ENCODE data around the gene ECHDC1. TPM values are rescaled to one million over a fixed set of nuclear protein-coding genes. Genes with fewer than 3 reads are reported as not detected.

The ECHDC1 gene
- total and polyA plus RNA-seq, 2 of the 8 experiments (the other 6 are each of a cell fraction or from before 2014, with no cell fraction given), result 11.3 to 60.5 TPM

- WGBS, 2 experiments (ENCODE audit: extremely low coverage in 1 of 2, insufficient coverage in 1 of 2, insufficient read length in 1 of 2, insufficient replicate concordance in 2 of 2, low coverage in 1 of 2, low lambda C conversion rate in 2 of 2, missing lambda C conversion rate in 1 of 2), result 90% methylated on average over 2 of the region's 2 CpGs; no CpG with 5 or more reads in 1 of the 2 experiments
- CTCF ChIA-PET (ENCODE audit: partially characterized antibody), result no interaction called here
These were observed 9.1 kb upstream of the ECHDC1 start for GRCh38 chr6:127352524-127352923.

More at GRCh38 chr6:127352524-127352923, 9.1 kb upstream of the ECHDC1 start:
- Histone ChIP-seq H2AK5ac (ENCODE audit: low read depth, low read length) (no peak overlapping the region), H3K27me3 (replicated peaks in 1 of 4; ENCODE audit: control insufficient read depth in 3 of 4, extremely low read depth in 1 of 4, insufficient read depth in 3 of 4, low read length in 3 of 4) (no peaks in the 10 kb centered on the region), H3K4ac (replicated peaks; ENCODE audit: insufficient read length, low read depth, low read length) (no peak overlapping the region), H4K5ac (ENCODE audit: insufficient read length, low read depth, low read length) (no peak overlapping the region), H3K23me2 (ENCODE audit: low read depth, low read length) (no peaks in the 10 kb centered on the region), H3K4me1 (replicated peaks in 1 of 4; ENCODE audit: control insufficient read depth in 3 of 4, insufficient read depth in 4 of 4, low read length in 3 of 4) (no peaks in the 10 kb centered on the region), H3K56ac (replicated peaks; ENCODE audit: insufficient read length, low read depth, low read length) (no peak overlapping the region), H3K27ac (ENCODE audit: low read depth, low read length) (no peak overlapping the region), H4K91ac (replicated peaks; ENCODE audit: insufficient read length, low read length) (no peak overlapping the region), H2BK20ac (ENCODE audit: low read length) (no peak overlapping the region), H3K36me3 (ENCODE audit: control insufficient read depth in 2 of 4, insufficient read depth in 4 of 4, low read length in 3 of 4) (no peaks in the 10 kb centered on the region; a peak in 1 of 8 replicates), H3K79me2 (ENCODE audit: control insufficient read depth in 1 of 2, insufficient read depth in 2 of 2, low read length in 2 of 2) (no peaks in the 10 kb centered on the region), H4K8ac (ENCODE audit: extremely low read depth, insufficient read depth, low read length) (no peak overlapping the region), H3K18ac (ENCODE audit: extremely low read depth, low read length) (no peak overlapping the region), H2BK120ac (replicated peaks; ENCODE audit: low read depth, low read length) (no peak overlapping the region), H3K14ac (ENCODE audit: insufficient read length) (no peak overlapping the region), H3K4me2 (ENCODE audit: insufficient read depth in 1 of 2, low read depth in 2 of 2, low read length in 2 of 2) (no peak overlapping the region), H3K9me3 (ENCODE audit: insufficient read depth in 2 of 2, low read depth in 1 of 2, low read length in 1 of 2) (peaks cover 6 to 7% of the 10 kb centered on the region in 2 experiments; a peak in 1 of 4 replicates), H3K23ac (ENCODE audit: insufficient read length) (no peak overlapping the region), H2BK15ac (ENCODE audit: low read length) (no peak overlapping the region), H3K9ac (replicated peaks in 1 of 4; ENCODE audit: extremely low read depth in 1 of 4, low read depth in 3 of 4, low read length in 3 of 4) (no peak overlapping the region), H4K20me1 (replicated peaks in 1 of 2; ENCODE audit: control insufficient read depth in 1 of 2, insufficient read depth in 2 of 2, low read length in 2 of 2) (no peaks in the 10 kb centered on the region), H2AFZ (ENCODE audit: low read length) (no peak overlapping the region), H3K79me1 (ENCODE audit: low read depth, low read length) (no peaks in the 10 kb centered on the region), H2BK12ac (ENCODE audit: low read depth, low read length) (no peak overlapping the region), H2BK5ac (ENCODE audit: low read depth, low read length) (no peak overlapping the region), H3K4me3 (ENCODE audit: extremely low read depth in 1 of 4, insufficient read depth in 2 of 4, low read depth in 3 of 4, low read length in 4 of 4) (no peak overlapping the region)
- TF ChIP-seq E2F6 (IDR thresholded peaks at IDR 0.05) (no peak), USF2 (IDR thresholded peaks at IDR 0.05; ENCODE audit: low read length) (no peak), ATF2 (IDR thresholded peaks at IDR 0.05; ENCODE audit: low read length) (no peak), TCF12 (IDR thresholded peaks at IDR 0.05; ENCODE audit: low read depth, low read length) (no peak), SP1 (IDR thresholded peaks at IDR 0.05; ENCODE audit: low read depth, low read length) (no peak), SIRT6 (IDR thresholded peaks at IDR 0.05; ENCODE audit: low read length) (no peak), CHD2 (IDR thresholded peaks at IDR 0.05; ENCODE audit: low read length) (no peak)
- POLR2A ChIA-PET (ENCODE audit: partially characterized antibody), result no interaction called here
- FAIRE-seq, result no peak
- DNase-seq (ENCODE audit: low read depth in 1 of 2, low spot score in 2 of 2), result no peak
